Epithelial cell of proximal tubule (primary cell): ENCODE results near the gene CDK2AP2. TPM values are rescaled to one million over a fixed set of nuclear protein-coding genes. Genes with fewer than 3 reads are reported as not detected.
"Not testable (repeated sequence)": the region's sequence is repeated elsewhere in the genome, so short reads cannot be mapped to it uniquely, and the experiment has no call there.

Experiments
- DNase-seq: peaks from one replicate; pipeline ENCODE4 v3.0.0-alpha.2; 2011; ENCODE audit warnings: low read depth
- H3K4me3 ChIP-seq: 2 replicates; pipeline ENCODE4 v1.5.1; 2011; ENCODE audit warnings: low read depth, mild to moderate bottlenecking, low read length
- total RNA-seq: library from RNA; depleted of rRNA; stranded (reverse); fragments of >200 nt; gene quantifications from 2 replicates; pipeline ENCODE4 v1.2.3, GENCODE V29; 2015
- TF ChIP-seq, protein P1 (sequence below): conservative IDR thresholded peaks from 2 replicates; pipeline ENCODE4 v1.5.1; 2012; ENCODE audit warnings: low read depth, mild to moderate bottlenecking, low read length

Gene CDK2AP2
- total RNA-seq, 1 donor from 2014 or later: 165 TPM

DNA sequence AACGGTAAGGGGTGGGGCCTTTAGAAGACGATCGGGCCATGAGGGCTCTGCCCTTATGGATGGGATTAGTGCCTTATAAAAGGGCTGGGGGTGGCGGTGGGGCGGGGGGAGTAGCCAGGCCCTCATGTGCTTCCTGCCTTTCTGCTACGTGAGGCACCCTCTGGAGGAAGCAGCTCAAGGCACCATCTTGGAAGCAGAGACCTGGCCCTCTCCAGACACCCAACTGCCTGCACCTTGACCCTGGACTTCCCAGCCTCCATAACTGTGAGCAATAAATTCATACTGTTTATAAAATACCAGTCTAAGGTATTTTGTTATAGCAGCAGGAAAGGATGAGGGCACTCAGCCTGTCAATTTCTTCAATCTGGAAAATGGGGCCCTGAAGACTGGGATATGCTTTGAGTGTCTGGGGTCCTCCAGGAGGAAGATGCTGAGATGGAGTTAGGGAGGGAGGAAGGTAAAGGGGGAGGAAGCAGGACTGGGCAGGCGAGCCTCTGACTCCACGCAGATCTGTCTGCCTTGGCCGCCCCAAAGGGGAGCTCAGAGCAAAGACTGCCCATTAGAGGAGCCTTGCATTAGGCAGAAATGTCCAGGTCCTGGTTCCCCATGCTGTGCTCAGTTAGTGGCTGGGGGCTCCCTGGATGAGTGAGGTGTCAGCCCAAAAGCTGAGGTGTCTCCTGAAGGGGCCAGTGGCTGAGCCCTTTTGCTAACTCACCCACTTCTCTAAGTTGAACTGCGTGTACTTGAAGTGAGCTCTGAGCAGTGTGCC lies 10.0 kb upstream of the CDK2AP2 start:
- H3K4me3 ChIP-seq: no peak overlapping the region
- DNase-seq: no peak
- TF ChIP-seq, protein P1, sequence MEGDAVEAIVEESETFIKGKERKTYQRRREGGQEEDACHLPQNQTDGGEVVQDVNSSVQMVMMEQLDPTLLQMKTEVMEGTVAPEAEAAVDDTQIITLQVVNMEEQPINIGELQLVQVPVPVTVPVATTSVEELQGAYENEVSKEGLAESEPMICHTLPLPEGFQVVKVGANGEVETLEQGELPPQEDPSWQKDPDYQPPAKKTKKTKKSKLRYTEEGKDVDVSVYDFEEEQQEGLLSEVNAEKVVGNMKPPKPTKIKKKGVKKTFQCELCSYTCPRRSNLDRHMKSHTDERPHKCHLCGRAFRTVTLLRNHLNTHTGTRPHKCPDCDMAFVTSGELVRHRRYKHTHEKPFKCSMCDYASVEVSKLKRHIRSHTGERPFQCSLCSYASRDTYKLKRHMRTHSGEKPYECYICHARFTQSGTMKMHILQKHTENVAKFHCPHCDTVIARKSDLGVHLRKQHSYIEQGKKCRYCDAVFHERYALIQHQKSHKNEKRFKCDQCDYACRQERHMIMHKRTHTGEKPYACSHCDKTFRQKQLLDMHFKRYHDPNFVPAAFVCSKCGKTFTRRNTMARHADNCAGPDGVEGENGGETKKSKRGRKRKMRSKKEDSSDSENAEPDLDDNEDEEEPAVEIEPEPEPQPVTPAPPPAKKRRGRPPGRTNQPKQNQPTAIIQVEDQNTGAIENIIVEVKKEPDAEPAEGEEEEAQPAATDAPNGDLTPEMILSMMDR: no peak

DNA sequence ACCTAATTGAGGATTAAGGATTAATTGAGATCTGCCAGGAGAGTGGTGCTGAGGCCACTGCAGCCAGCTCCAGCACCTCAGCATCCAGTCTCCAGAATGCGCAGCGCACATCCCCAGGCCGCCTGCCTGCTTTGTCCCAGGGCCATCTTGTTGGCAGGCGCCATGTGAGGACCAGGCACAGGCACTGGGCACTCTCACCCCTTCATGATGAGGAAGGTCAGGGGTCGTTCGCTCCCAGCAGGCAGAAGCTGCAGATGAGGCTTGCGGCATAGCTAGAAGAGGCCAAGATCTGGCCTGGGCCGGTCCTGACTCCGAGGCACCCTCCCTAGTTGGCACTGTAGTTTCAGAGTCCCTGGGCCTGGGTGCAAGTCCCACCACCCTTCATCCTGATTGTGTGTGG lies 8.8 kb upstream of the CDK2AP2 start:
- TF ChIP-seq, protein P1: no peak
- H3K4me3 ChIP-seq: no peak overlapping the region
- DNase-seq: no peak

DNA sequence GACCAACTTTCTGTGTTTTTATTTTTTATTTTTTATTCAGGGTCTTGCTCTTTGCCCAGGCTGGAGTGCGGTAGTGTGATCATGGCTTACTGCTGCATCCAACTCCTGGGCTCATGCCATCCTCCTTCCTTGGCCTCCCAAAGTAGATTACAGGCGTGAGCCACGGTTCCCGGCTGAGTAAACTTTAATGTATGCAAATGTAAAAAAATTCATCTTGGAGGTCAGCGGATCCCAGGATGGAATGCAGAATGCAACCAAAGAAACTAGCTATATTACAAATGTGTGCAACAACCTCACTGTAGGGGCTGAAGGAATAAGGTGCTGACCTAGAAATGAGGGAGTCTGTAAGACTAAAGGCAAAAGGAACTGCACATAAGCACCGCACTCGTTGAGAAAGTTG lies 6.2 kb upstream of the CDK2AP2 start:
- TF ChIP-seq, protein P1: no peak
- no peak overlapping the region for H3K4me3 ChIP-seq
- DNase-seq: no peak

DNA sequence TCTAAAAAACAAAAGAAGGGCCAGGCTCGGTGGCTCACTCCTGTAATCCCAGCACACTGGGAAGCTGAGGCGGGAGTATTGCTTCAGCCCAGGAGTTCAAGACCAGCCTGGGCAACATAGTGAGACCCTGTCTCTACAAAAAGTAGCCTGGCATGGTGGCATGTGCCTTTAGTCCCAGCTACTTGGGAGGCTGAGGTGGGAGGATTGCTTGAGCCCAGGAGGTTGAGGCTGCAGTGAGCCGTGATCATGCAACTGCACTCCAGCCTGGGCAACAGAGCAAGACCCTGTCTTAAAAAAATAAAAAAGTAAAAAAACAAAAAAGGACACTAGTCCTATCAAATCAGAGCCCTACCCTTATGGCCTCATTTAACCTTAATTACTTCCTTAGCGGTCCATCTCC lies 3.6 kb upstream of the CDK2AP2 start:
- not testable (repeated sequence) for DNase-seq, H3K4me3 ChIP-seq

DNA sequence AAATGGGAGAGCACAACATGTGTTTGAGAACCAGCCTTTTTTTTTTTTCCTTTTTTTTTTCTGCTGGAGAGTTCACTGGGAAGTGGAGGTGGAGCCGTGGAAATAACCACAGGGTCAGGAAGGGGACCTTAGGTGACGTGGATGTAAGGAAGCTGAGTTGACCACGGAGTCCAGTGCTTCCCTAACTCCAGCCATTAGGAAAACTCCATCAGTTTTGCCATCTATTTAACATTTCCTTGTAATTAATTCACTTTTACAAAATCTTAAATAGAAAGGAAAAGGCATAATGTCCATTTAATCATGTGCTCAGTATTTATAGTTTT lies 2.0 kb upstream of the CDK2AP2 start:
- no peak overlapping the region for H3K4me3 ChIP-seq
- DNase-seq: no peak
- TF ChIP-seq, protein P1: no peak

DNA sequence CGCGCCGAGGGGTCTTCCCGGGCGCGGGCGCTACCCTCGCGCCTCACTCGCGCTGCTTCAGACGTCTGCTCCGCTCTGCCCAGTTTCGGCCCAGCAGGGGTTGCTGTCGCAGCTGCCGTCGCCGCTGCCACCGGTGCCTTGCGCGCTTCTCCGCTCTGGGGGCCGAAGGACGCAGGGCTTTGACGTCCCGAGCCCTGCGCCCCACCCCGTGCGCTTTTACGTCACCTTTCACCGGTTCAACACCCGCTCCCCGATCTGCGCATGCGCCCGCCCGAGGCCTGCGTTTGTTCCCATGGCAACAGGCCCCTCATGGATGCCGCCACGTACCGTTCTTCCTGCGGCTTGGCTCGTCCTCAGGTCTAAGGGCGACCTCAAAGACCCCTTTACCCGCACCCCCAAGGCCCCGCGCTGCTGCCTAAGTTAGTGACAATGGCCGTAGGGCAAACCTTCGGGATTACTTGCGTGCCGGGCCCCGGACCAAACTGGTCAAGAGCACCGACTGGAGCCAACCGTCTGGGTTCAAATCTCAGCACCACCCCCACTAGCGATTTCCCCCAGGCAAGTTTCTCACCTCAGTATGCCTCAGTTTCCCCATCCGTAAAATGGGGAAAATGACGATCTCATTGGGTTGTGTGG lies 642 bp upstream of the CDK2AP2 start:
- peak overlapping the region; percentile 87 for H3K4me3 ChIP-seq
- TF ChIP-seq, protein P1: no peak
- peak; percentile 58 for DNase-seq

DNA sequence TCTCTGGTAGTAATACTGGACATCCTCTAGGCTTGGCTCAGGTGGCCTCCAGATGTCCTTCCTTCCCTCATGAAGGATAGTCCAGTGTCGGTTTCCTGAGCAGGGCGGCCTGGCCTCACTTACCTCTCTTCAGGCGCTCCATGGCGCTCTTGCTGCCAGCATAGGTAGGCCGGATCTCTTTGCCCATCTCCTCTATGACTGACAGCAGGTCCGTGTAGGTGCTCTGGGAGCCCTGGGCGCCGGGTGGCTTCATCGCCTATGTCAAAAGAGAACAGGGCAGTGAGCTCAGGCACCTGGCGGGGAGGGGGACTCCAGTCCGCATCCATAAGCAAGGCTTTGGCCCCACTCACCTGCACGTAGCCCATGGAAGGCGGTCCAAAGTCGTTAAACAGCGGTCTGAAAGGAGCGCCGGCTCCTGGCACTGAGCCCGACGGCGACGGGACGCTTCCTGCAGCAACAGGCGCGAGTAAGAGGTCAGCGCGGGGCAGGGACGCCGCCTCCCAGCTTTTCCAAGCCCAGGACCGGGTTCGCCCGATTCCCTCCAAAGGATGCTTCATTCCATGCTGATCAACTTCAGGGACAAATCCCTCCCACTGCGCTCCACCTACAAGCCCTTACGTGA lies 609 bp downstream of the CDK2AP2 start:
- TF ChIP-seq, protein P1: no peak
- H3K4me3 ChIP-seq: peak overlapping the region; percentile 87
- no peak for DNase-seq
